ENCODE measurements around the gene DSTN.

DSTN gene

GRCh38 chr20:17579369-17580039 is 9.6 kb downstream of the DSTN start:
- DNase-seq (ENCODE audit: low read depth in 3 of 3, low spot score in 1 of 3): no peak

GRCh38 chr20:17580895-17581294 is 11.0 kb downstream of the DSTN start:
- DNase-seq (ENCODE audit: low read depth in 3 of 3, low spot score in 1 of 3): no peak

- DNase-seq (ENCODE audit: low read depth in 3 of 3, low spot score in 1 of 3): no peak
Observed at GRCh38 chr20:17583126-17583525, 13.3 kb downstream of the DSTN start.

GRCh38 chr20:17584689-17585088 is 14.8 kb downstream of the DSTN start:
- DNase-seq (ENCODE audit: low read depth in 3 of 3, low spot score in 1 of 3): no peak

GRCh38 chr20:17586250-17586649 is 16.4 kb downstream of the DSTN start:
- no peak for DNase-seq (ENCODE audit: low read depth in 3 of 3, low spot score in 1 of 3)

- DNase-seq (ENCODE audit: low read depth in 3 of 3, low spot score in 1 of 3): no peak
Observed at GRCh38 chr20:17587148-17587547, 17.3 kb downstream of the DSTN start.

- DNase-seq (ENCODE audit: low read depth in 3 of 3, low spot score in 1 of 3): no peak
Observed at GRCh38 chr20:17587824-17588223, 17.9 kb downstream of the DSTN start.

GRCh38 chr20:17589161-17589834 is 19.4 kb downstream of the DSTN start:
- DNase-seq (ENCODE audit: low read depth in 3 of 3, low spot score in 1 of 3): no peak

GRCh38 chr20:17590245-17590644 is 20.4 kb downstream of the DSTN start:
- no peak for DNase-seq (ENCODE audit: low read depth in 3 of 3, low spot score in 1 of 3)

- DNase-seq (ENCODE audit: low read depth in 3 of 3, low spot score in 1 of 3): no peak
Observed at GRCh38 chr20:17593902-17594301, 24.0 kb downstream of the DSTN start.

- no peak for DNase-seq (ENCODE audit: low read depth in 3 of 3, low spot score in 1 of 3)
Observed at GRCh38 chr20:17594443-17594842, 24.6 kb downstream of the DSTN start.

- no peak for DNase-seq (ENCODE audit: low read depth in 3 of 3, low spot score in 1 of 3)
Observed at GRCh38 chr20:17595856-17596255, 26.0 kb downstream of the DSTN start.

GRCh38 chr20:17598013-17598550 is 28.2 kb downstream of the DSTN start:
- DNase-seq (ENCODE audit: low read depth in 3 of 3, low spot score in 1 of 3): no peak

GRCh38 chr20:17601957-17602356 is 32.1 kb downstream of the DSTN start:
- DNase-seq (ENCODE audit: low read depth in 3 of 3, low spot score in 1 of 3): no peak

GRCh38 chr20:17602493-17602892 is 32.6 kb downstream of the DSTN start:
- DNase-seq (ENCODE audit: low read depth in 3 of 3, low spot score in 1 of 3): no peak

- DNase-seq (ENCODE audit: low read depth in 3 of 3, low spot score in 1 of 3): no peak
Observed at GRCh38 chr20:17605131-17605660, 35.3 kb downstream of the DSTN start.

GRCh38 chr20:17606001-17606400 is 36.1 kb downstream of the DSTN start:
- no peak for DNase-seq (ENCODE audit: low read depth in 3 of 3, low spot score in 1 of 3)

- no peak for DNase-seq (ENCODE audit: low read depth in 3 of 3, low spot score in 1 of 3)
Observed at GRCh38 chr20:17608701-17609497, 39.0 kb downstream of the DSTN start.

- no peak for DNase-seq (ENCODE audit: low read depth in 3 of 3, low spot score in 1 of 3)
Observed at GRCh38 chr20:17609811-17610377, 40.0 kb downstream of the DSTN start.

GRCh38 chr20:17610566-17611289 is 40.9 kb downstream of the DSTN start:
- peak; percentile 21 to 34 (median 29) for DNase-seq (ENCODE audit: low read depth in 3 of 3, low spot score in 1 of 3)

GRCh38 chr20:17611290-17611539 is 41.3 kb downstream of the DSTN start:
- no peak for DNase-seq (ENCODE audit: low read depth in 3 of 3, low spot score in 1 of 3)
